Activated T-helper 9 cell treated with anti-CD3 and anti-CD28 coated beads, Interleukin-2, amount 50 U/mL, for 16 hours (primary cell): ENCODE data around the gene RTN4RL2.

Experiments used
- DNase-seq: peaks from one replicate; pipeline ENCODE4 v3.0.0-alpha.2; 2020; ENCODE audit warnings: low read depth

Gene RTN4RL2

GRCh38 chr11:57463671-57464538, 3.6 kb downstream of the RTN4RL2 start:
- DNase-seq = no peak

- DNase-seq = no peak
Observed at GRCh38 chr11:57464539-57465181, 4.3 kb downstream of the RTN4RL2 start.

GRCh38 chr11:57466680-57467079, 6.4 kb downstream of the RTN4RL2 start:
- DNase-seq = no peak

- DNase-seq = no peak
Observed at GRCh38 chr11:57467508-57468157, 7.3 kb downstream of the RTN4RL2 start.

- DNase-seq = no peak
Observed at GRCh38 chr11:57468276-57468675, 7.9 kb downstream of the RTN4RL2 start.

- DNase-seq = no peak
Observed at GRCh38 chr11:57469268-57469667, 8.9 kb downstream of the RTN4RL2 start.

GRCh38 chr11:57471496-57471895, 11.2 kb downstream of the RTN4RL2 start:
- DNase-seq = no peak

GRCh38 chr11:57473285-57473841, 13.0 kb downstream of the RTN4RL2 start:
- DNase-seq = no peak

- no peak for DNase-seq
Observed at GRCh38 chr11:57474017-57474802, 13.9 kb downstream of the RTN4RL2 start.

GRCh38 chr11:57474803-57475115, 14.4 kb downstream of the RTN4RL2 start:
- no peak for DNase-seq

- no peak for DNase-seq
Observed at GRCh38 chr11:57475191-57475590, 14.9 kb downstream of the RTN4RL2 start.

- DNase-seq = no peak
Observed at GRCh38 chr11:57475671-57476046, 15.3 kb downstream of the RTN4RL2 start.

- no peak for DNase-seq
Observed at GRCh38 chr11:57476047-57476756, 15.9 kb downstream of the RTN4RL2 start.

- no peak for DNase-seq
Observed at GRCh38 chr11:57476757-57477506, 16.6 kb downstream of the RTN4RL2 start.

GRCh38 chr11:57477507-57478189, 17.3 kb downstream of the RTN4RL2 start:
- DNase-seq = no peak

- no peak for DNase-seq
Observed at GRCh38 chr11:57479021-57479663, 18.8 kb downstream of the RTN4RL2 start.

- no peak for DNase-seq
Observed at GRCh38 chr11:57479911-57480310, 19.6 kb downstream of the RTN4RL2 start.

GRCh38 chr11:57480409-57481137, 20.2 kb downstream of the RTN4RL2 start:
- peak; percentile 51 for DNase-seq

GRCh38 chr11:57481315-57481714, 21.0 kb downstream of the RTN4RL2 start:
- no peak for DNase-seq
